ENCODE results near the gene PTPRD. TPM values are rescaled to one million over a fixed set of nuclear protein-coding genes. Genes with fewer than 3 reads are reported as not detected.
A peak's percentile ranks its signal among the peaks of the same experiment; 100 is the strongest.

PTPRD gene
- total RNA-seq, 1 donor from 2014 or later, result 136 TPM

DNA sequence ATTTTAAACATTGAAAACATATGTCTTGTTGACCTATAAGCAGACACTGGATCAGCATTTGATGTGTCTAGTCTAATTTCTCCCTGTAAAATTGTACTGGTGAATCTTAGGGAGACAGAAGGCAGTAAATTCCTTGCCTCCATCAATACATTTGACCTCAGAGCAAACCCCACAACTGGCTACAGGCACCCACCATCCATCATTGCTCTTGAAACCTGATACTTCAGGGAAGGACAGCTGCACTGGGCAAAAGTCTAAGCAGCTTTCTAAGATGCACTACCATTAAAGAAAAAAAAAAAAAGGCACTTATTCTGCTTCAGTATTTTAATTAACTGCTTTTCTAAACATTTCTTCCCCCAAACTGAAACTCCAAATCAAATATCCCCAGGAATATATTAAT is 1761.9 kb downstream of the PTPRD start:
- Histone ChIP-seq H3K27me3 (no peaks in the 10 kb centered on the region), H3K4me2 (peak overlapping the region; percentile 20), H3K4me3 (no peak overlapping the region), H3K4me1 (peaks cover 33% of the 10 kb centered on the region), H3F3A (ENCODE audit: low read depth) (no peaks in the 10 kb centered on the region), H3K9me3 (ENCODE audit: low read depth) (no peaks in the 10 kb centered on the region), H4K20me1 (ENCODE audit: low read depth) (peaks cover 29% of the 10 kb centered on the region), H3K9ac (no peak overlapping the region), H2AFZ (replicated peaks) (no peak overlapping the region), H3K27ac (no peak overlapping the region), H3K79me2 (ENCODE audit: low read depth) (peaks cover 88% of the 10 kb centered on the region), H3K36me3 (no peaks in the 10 kb centered on the region)
- Mint-ChIP-seq H3K27me3 (ENCODE audit: insufficient read depth, low read depth) (no peaks in the 10 kb centered on the region), H3K4me1 (peaks cover 47% of the 10 kb centered on the region), H3K36me3 (peaks cover 35% of the 10 kb centered on the region), H3K27ac (no peak overlapping the region), H3K4me3 (no peak overlapping the region), H3K9me3 (peaks cover 18% of the 10 kb centered on the region)
- no peak for DNase-seq (ENCODE audit: low spot score)
- TF ChIP-seq EZH2 (IDR thresholded peaks at IDR 0.05), result no peak

DNA sequence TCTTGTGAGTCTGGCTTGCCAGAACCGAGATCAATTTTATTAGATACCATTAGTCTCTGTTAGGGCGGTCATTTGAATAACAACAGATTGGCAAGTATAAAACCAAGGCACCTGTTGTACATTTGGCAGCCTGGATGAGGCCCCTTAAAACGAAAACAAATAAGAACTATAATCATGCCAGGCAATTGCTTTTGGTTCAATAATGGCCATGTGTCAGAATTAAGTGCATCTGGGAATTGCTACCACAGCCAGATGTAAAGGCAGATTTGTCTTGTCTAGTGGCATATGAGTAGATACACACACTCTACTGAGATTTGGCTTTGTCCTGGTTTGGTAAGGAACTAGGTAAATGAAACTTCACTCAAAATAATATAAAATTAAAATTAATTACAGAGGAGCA is 1767.0 kb downstream of the PTPRD start:
- no peak for TF ChIP-seq EZH2phosphoT487 (IDR thresholded peaks at IDR 0.05)
- TF ChIP-seq CTCF (IDR thresholded peaks at IDR 0.05), result no peak
- TF ChIP-seq EZH2 (IDR thresholded peaks at IDR 0.05), result no peak
- Histone ChIP-seq H3K4me1 (peaks cover 16% of the 10 kb centered on the region), H3K79me2 (ENCODE audit: low read depth) (peaks cover 80% of the 10 kb centered on the region)

DNA sequence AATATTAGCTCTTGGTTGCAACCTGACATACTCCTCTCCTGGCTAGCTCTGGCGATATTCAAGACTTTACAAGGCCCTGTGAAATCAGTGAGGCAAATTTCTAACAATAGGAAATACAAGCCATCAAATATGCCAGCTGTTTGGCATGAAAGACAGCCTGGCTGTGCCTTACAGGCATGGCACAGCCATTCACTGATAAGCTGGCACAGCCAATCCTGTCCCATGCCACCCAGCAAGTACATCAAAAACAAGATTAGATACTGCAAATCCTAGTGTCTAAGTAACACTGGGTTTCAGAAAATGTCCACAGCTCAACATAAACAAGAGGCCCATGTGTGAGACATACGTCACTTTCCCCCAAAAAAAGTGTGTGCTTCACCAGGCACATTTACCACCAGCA is 1767.4 kb downstream of the PTPRD start:
- Mint-ChIP-seq H3K4me3 (no peak overlapping the region), H3K4me1 (peaks cover 10% of the 10 kb centered on the region), H3K9me3 (peaks cover 31% of the 10 kb centered on the region), H3K36me3 (peaks cover 51% of the 10 kb centered on the region), H3K27me3 (ENCODE audit: insufficient read depth, low read depth) (peaks cover 2% of the 10 kb centered on the region), H3K27ac (no peak overlapping the region)
- no peak overlapping the region for H3K4me3 ChIP-seq
- no peak overlapping the region for H2AFZ ChIP-seq (replicated peaks)
- H3K79me2 ChIP-seq (ENCODE audit: low read depth), result peaks cover 80% of the 10 kb centered on the region
- no peak overlapping the region for H3K4me2 ChIP-seq
- H3K4me1 ChIP-seq, result peaks cover 13% of the 10 kb centered on the region
- H3K27me3 ChIP-seq, result no peaks in the 10 kb centered on the region
- no peaks in the 10 kb centered on the region for H4K20me1 ChIP-seq (ENCODE audit: low read depth)
- H3K9ac ChIP-seq, result no peak overlapping the region
- no peak overlapping the region for H3K27ac ChIP-seq
- TF ChIP-seq EZH2phosphoT487 (IDR thresholded peaks at IDR 0.05), result no peak
- no peak for TF ChIP-seq CTCF (IDR thresholded peaks at IDR 0.05)
- TF ChIP-seq EZH2 (IDR thresholded peaks at IDR 0.05), result no peak
- H3K9me3 ChIP-seq (ENCODE audit: low read depth), result no peaks in the 10 kb centered on the region
- H3F3A ChIP-seq (ENCODE audit: low read depth), result no peaks in the 10 kb centered on the region
- DNase-seq (ENCODE audit: low spot score), result no peak
- H3K36me3 ChIP-seq, result peaks cover 3% of the 10 kb centered on the region

More for the DNA sequence above, 1767.0 kb downstream of the PTPRD start:
- H3F3A ChIP-seq (ENCODE audit: low read depth), result no peaks in the 10 kb centered on the region
- peaks cover 3% of the 10 kb centered on the region for H3K36me3 ChIP-seq
- no peak overlapping the region for H3K4me3 ChIP-seq
- H3K9me3 ChIP-seq (ENCODE audit: low read depth), result no peaks in the 10 kb centered on the region
- no peak for DNase-seq (ENCODE audit: low spot score)
- H3K27ac Mint-ChIP-seq, result no peak overlapping the region
- H3K27me3 Mint-ChIP-seq (ENCODE audit: insufficient read depth, low read depth), result peaks cover 2% of the 10 kb centered on the region
- no peak overlapping the region for H3K9ac ChIP-seq
- no peaks in the 10 kb centered on the region for H4K20me1 ChIP-seq (ENCODE audit: low read depth)
- no peak overlapping the region for H3K4me3 Mint-ChIP-seq
- no peaks in the 10 kb centered on the region for H3K27me3 ChIP-seq
- no peak overlapping the region for H3K4me2 ChIP-seq
- H3K9me3 Mint-ChIP-seq, result peaks cover 27% of the 10 kb centered on the region
- peaks cover 46% of the 10 kb centered on the region for H3K36me3 Mint-ChIP-seq
- H3K4me1 Mint-ChIP-seq, result peaks cover 13% of the 10 kb centered on the region
- H2AFZ ChIP-seq (replicated peaks), result no peak overlapping the region
- H3K27ac ChIP-seq, result no peak overlapping the region

DNA sequence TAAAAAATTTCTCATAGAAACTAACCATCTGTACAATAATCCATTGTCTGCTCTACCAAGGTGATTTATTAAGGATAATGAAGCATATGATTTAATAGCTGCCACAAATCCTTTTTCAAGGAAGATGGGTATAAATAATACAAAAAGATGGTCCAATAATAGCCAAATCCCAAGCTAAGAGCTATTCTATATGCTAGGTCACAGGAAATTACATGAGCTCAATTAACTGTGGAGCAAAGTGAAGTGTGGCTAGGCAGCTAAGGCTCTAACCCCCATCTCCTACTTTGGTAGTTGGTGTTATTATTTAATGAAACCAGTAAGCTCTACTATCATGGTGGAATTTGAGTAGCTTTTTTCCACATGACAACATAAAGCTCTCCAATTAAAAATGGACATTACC is 1768.3 kb downstream of the PTPRD start:
- H3K9me3 ChIP-seq (ENCODE audit: low read depth), result no peaks in the 10 kb centered on the region
- no peak for TF ChIP-seq CTCF (IDR thresholded peaks at IDR 0.05)
- peaks cover 3% of the 10 kb centered on the region for H3K36me3 ChIP-seq
- Mint-ChIP-seq H3K4me3 (no peak overlapping the region), H3K4me1 (peaks cover 10% of the 10 kb centered on the region), H3K27me3 (ENCODE audit: insufficient read depth, low read depth) (peaks cover 2% of the 10 kb centered on the region), H3K36me3 (peaks cover 51% of the 10 kb centered on the region), H3K27ac (no peak overlapping the region), H3K9me3 (peaks cover 29% of the 10 kb centered on the region)
- no peak overlapping the region for H3K27ac ChIP-seq
- H3K79me2 ChIP-seq (ENCODE audit: low read depth), result peaks cover 76% of the 10 kb centered on the region
- H3K4me1 ChIP-seq, result peaks cover 13% of the 10 kb centered on the region
- H3F3A ChIP-seq (ENCODE audit: low read depth), result no peaks in the 10 kb centered on the region
- DNase-seq (ENCODE audit: low spot score), result no peak
- no peak overlapping the region for H3K9ac ChIP-seq
- H2AFZ ChIP-seq (replicated peaks), result no peak overlapping the region
- no peaks in the 10 kb centered on the region for H4K20me1 ChIP-seq (ENCODE audit: low read depth)
- no peak overlapping the region for H3K4me2 ChIP-seq
- H3K4me3 ChIP-seq, result no peak overlapping the region
- no peaks in the 10 kb centered on the region for H3K27me3 ChIP-seq

Data from neural progenitor cell (in vitro differentiated cells).